ENCODE data around the gene ATP1B3.

Gene ATP1B3

GRCh38 chr3:141926929-141927328 is 50.5 kb downstream of the ATP1B3 start:
- Histone ChIP-seq H3K36me3 (ENCODE audit: control insufficient read depth in 4 of 4, insufficient read depth in 4 of 4, low read length in 3 of 4) (peaks cover 6 to 34% (median 15%) of the 10 kb centered on the region in 4 experiments), H3K4me3 (ENCODE audit: control insufficient read depth in 1 of 7, extremely low read depth in 1 of 7, insufficient read depth in 4 of 7, low read depth in 2 of 7, low read length in 6 of 7) (no peak overlapping the region), H3K4me1 (ENCODE audit: control extremely low read depth in 1 of 4, control insufficient read depth in 4 of 4, insufficient read depth in 4 of 4, low read length in 3 of 4) (no peaks in the 10 kb centered on the region), H3K27ac (ENCODE audit: insufficient read depth in 1 of 2, low read depth in 1 of 2, low read length in 2 of 2, poor library complexity in 1 of 2, severe bottlenecking in 2 of 2) (no peak overlapping the region), H3K9me3 (ENCODE audit: control extremely low read depth in 1 of 5, control insufficient read depth in 4 of 5, insufficient read depth in 2 of 5, low read depth in 1 of 5, low read length in 4 of 5) (no peaks in the 10 kb centered on the region), H3K27me3 (replicated peaks in 2 of 5; ENCODE audit: control insufficient read depth in 4 of 5, insufficient read depth in 5 of 5, low read length in 4 of 5) (no peaks in the 10 kb centered on the region)
- ChIA-PET POLR2A (interaction anchor here (0.6 kb wide), 1 partner anchor 186 kb away, joined by 3 read pairs; no protein-coding TSS in a partner anchor), CTCF (interaction anchor here (0.7 kb wide), 1 partner anchor 14 kb away, joined by 3 read pairs; no protein-coding TSS in a partner anchor)
- DNase-seq: no peak
- 90% methylated on average over 7 of the region's 9 CpGs for WGBS (ENCODE audit: insufficient coverage)

- Histone ChIP-seq H3K27ac (ENCODE audit: insufficient read depth in 1 of 2, low read depth in 1 of 2, low read length in 2 of 2, poor library complexity in 1 of 2, severe bottlenecking in 2 of 2) (no peak overlapping the region), H3K27me3 (replicated peaks in 2 of 5; ENCODE audit: control insufficient read depth in 4 of 5, insufficient read depth in 5 of 5, low read length in 4 of 5) (no peaks in the 10 kb centered on the region), H3K36me3 (ENCODE audit: control insufficient read depth in 4 of 4, insufficient read depth in 4 of 4, low read length in 3 of 4) (peaks cover 3 to 27% (median 11%) of the 10 kb centered on the region in 4 experiments), H3K4me3 (ENCODE audit: control insufficient read depth in 1 of 7, extremely low read depth in 1 of 7, insufficient read depth in 4 of 7, low read depth in 2 of 7, low read length in 6 of 7) (no peak overlapping the region), H3K4me1 (ENCODE audit: control extremely low read depth in 1 of 4, control insufficient read depth in 4 of 4, insufficient read depth in 4 of 4, low read length in 3 of 4) (peaks cover 0 to 3% (median 2%) of the 10 kb centered on the region in 4 experiments), H3K9me3 (ENCODE audit: control extremely low read depth in 1 of 5, control insufficient read depth in 4 of 5, insufficient read depth in 2 of 5, low read depth in 1 of 5, low read length in 4 of 5) (no peaks in the 10 kb centered on the region)
- ChIA-PET POLR2A (no interaction called here), CTCF (interaction anchor here (0.6 to 1.1 kb wide), 4 partner anchors 16 to 240 kb away, joined by 3 to 5 read pairs (median 4); no protein-coding TSS in a partner anchor)
- WGBS (ENCODE audit: insufficient coverage): 97% methylated on average over 15 of the region's 15 CpGs
- no peak for DNase-seq
Measured at GRCh38 chr3:141928631-141929270, 52.3 kb downstream of the ATP1B3 start.

- WGBS (ENCODE audit: insufficient coverage): 86% methylated on average over 7 of the region's 7 CpGs
- POLR2A ChIA-PET: no interaction called here
- CTCF ChIA-PET: interaction anchor here (0.6 to 1.1 kb wide), 3 partner anchors 16 to 241 kb away, joined by 3 to 5 read pairs (median 3); no protein-coding TSS in a partner anchor
- no peak for DNase-seq
- Histone ChIP-seq H3K4me3 (ENCODE audit: control insufficient read depth in 1 of 7, extremely low read depth in 1 of 7, insufficient read depth in 4 of 7, low read depth in 2 of 7, low read length in 6 of 7) (no peak overlapping the region), H3K9me3 (ENCODE audit: control extremely low read depth in 1 of 5, control insufficient read depth in 4 of 5, insufficient read depth in 2 of 5, low read depth in 1 of 5, low read length in 4 of 5) (no peaks in the 10 kb centered on the region), H3K4me1 (ENCODE audit: control extremely low read depth in 1 of 4, control insufficient read depth in 4 of 4, insufficient read depth in 4 of 4, low read length in 3 of 4) (peaks cover 0 to 8% (median 7%) of the 10 kb centered on the region in 4 experiments), H3K27me3 (replicated peaks in 2 of 5; ENCODE audit: control insufficient read depth in 4 of 5, insufficient read depth in 5 of 5, low read length in 4 of 5) (no peaks in the 10 kb centered on the region), H3K36me3 (ENCODE audit: control insufficient read depth in 4 of 4, insufficient read depth in 4 of 4, low read length in 3 of 4) (peaks cover 3 to 25% (median 11%) of the 10 kb centered on the region in 4 experiments), H3K27ac (ENCODE audit: insufficient read depth in 1 of 2, low read depth in 1 of 2, low read length in 2 of 2, poor library complexity in 1 of 2, severe bottlenecking in 2 of 2) (no peak overlapping the region)
Measured at GRCh38 chr3:141929341-141929995, 53.0 kb downstream of the ATP1B3 start.

- H3K27ac ChIP-seq (ENCODE audit: insufficient read depth in 1 of 2, low read depth in 1 of 2, low read length in 2 of 2, poor library complexity in 1 of 2, severe bottlenecking in 2 of 2): no peak overlapping the region
- DNase-seq: no peak
- ChIA-PET POLR2A (no interaction called here), CTCF (interaction anchor here (1.3 kb wide), 1 partner anchor 10 kb away, joined by 4 read pairs; no protein-coding TSS in a partner anchor)
- H3K4me1 ChIP-seq (ENCODE audit: control extremely low read depth in 1 of 4, control insufficient read depth in 4 of 4, insufficient read depth in 4 of 4, low read length in 3 of 4): peaks cover 0 to 8% (median 7%) of the 10 kb centered on the region in 4 experiments
- H3K36me3 ChIP-seq (ENCODE audit: control insufficient read depth in 4 of 4, insufficient read depth in 4 of 4, low read length in 3 of 4): peaks cover 3 to 16% (median 11%) of the 10 kb centered on the region in 4 experiments
- H3K27me3 ChIP-seq (replicated peaks in 2 of 5; ENCODE audit: control insufficient read depth in 4 of 5, insufficient read depth in 5 of 5, low read length in 4 of 5): no peaks in the 10 kb centered on the region
- H3K9me3 ChIP-seq (ENCODE audit: control extremely low read depth in 1 of 5, control insufficient read depth in 4 of 5, insufficient read depth in 2 of 5, low read depth in 1 of 5, low read length in 4 of 5): no peaks in the 10 kb centered on the region
- 92% methylated on average over 2 of the region's 4 CpGs for WGBS (ENCODE audit: insufficient coverage)
- H3K4me3 ChIP-seq (ENCODE audit: control insufficient read depth in 1 of 7, extremely low read depth in 1 of 7, insufficient read depth in 4 of 7, low read depth in 2 of 7, low read length in 6 of 7): no peak overlapping the region
Measured at GRCh38 chr3:141930801-141931200, 54.4 kb downstream of the ATP1B3 start.

- Histone ChIP-seq H3K4me3 (ENCODE audit: control insufficient read depth in 1 of 7, extremely low read depth in 1 of 7, insufficient read depth in 4 of 7, low read depth in 2 of 7, low read length in 6 of 7) (no peak overlapping the region), H3K4me1 (ENCODE audit: control extremely low read depth in 1 of 4, control insufficient read depth in 4 of 4, insufficient read depth in 4 of 4, low read length in 3 of 4) (peaks cover 0 to 8% (median 7%) of the 10 kb centered on the region in 4 experiments), H3K9me3 (ENCODE audit: control extremely low read depth in 1 of 5, control insufficient read depth in 4 of 5, insufficient read depth in 2 of 5, low read depth in 1 of 5, low read length in 4 of 5) (no peaks in the 10 kb centered on the region), H3K27ac (ENCODE audit: insufficient read depth in 1 of 2, low read depth in 1 of 2, low read length in 2 of 2, poor library complexity in 1 of 2, severe bottlenecking in 2 of 2) (no peak overlapping the region), H3K36me3 (ENCODE audit: control insufficient read depth in 4 of 4, insufficient read depth in 4 of 4, low read length in 3 of 4) (peaks cover 0 to 6% (median 1%) of the 10 kb centered on the region in 4 experiments), H3K27me3 (replicated peaks in 2 of 5; ENCODE audit: control insufficient read depth in 4 of 5, insufficient read depth in 5 of 5, low read length in 4 of 5) (no peaks in the 10 kb centered on the region)
- 78% methylated on average over 13 of the region's 16 CpGs for WGBS (ENCODE audit: insufficient coverage)
- POLR2A ChIA-PET: interaction anchor here (0.5 kb wide), 1 partner anchor 501 kb away, joined by 6 read pairs; no protein-coding TSS in a partner anchor
- DNase-seq: peak in 2 of 3 donors; percentile 72 to 84
- CTCF ChIA-PET: interaction anchor here (1.3 to 1.5 kb wide), 2 partner anchors 15 to 20 kb away, joined by 3 to 5 read pairs; no protein-coding TSS in a partner anchor
Measured at GRCh38 chr3:141933421-141934300, 57.2 kb downstream of the ATP1B3 start.

- no peak overlapping the region for H3K27ac ChIP-seq (ENCODE audit: insufficient read depth in 1 of 2, low read depth in 1 of 2, low read length in 2 of 2, poor library complexity in 1 of 2, severe bottlenecking in 2 of 2)
- peaks cover 0 to 8% (median 7%) of the 10 kb centered on the region in 4 experiments for H3K4me1 ChIP-seq (ENCODE audit: control extremely low read depth in 1 of 4, control insufficient read depth in 4 of 4, insufficient read depth in 4 of 4, low read length in 3 of 4)
- H3K4me3 ChIP-seq (ENCODE audit: control insufficient read depth in 1 of 7, extremely low read depth in 1 of 7, insufficient read depth in 4 of 7, low read depth in 2 of 7, low read length in 6 of 7): no peak overlapping the region
- ChIA-PET CTCF (interaction anchor here (1.3 to 1.9 kb wide), 3 partner anchors 11 to 21 kb away, joined by 4 to 5 read pairs (median 4); no protein-coding TSS in a partner anchor), POLR2A (interaction anchor here (0.5 kb wide), 1 partner anchor 500 kb away, joined by 6 read pairs; no protein-coding TSS in a partner anchor)
- no peaks in the 10 kb centered on the region for H3K9me3 ChIP-seq (ENCODE audit: control extremely low read depth in 1 of 5, control insufficient read depth in 4 of 5, insufficient read depth in 2 of 5, low read depth in 1 of 5, low read length in 4 of 5)
- H3K36me3 ChIP-seq (ENCODE audit: control insufficient read depth in 4 of 4, insufficient read depth in 4 of 4, low read length in 3 of 4): peaks cover 0 to 3% (median 0%) of the 10 kb centered on the region in 4 experiments
- DNase-seq: no peak
- 97% methylated on average over 4 of the region's 4 CpGs for WGBS (ENCODE audit: insufficient coverage)
- H3K27me3 ChIP-seq (replicated peaks in 2 of 5; ENCODE audit: control insufficient read depth in 4 of 5, insufficient read depth in 5 of 5, low read length in 4 of 5): no peaks in the 10 kb centered on the region
Measured at GRCh38 chr3:141934354-141934753, 57.9 kb downstream of the ATP1B3 start.
